Activated T-helper 17 cell treated with anti-CD3 and anti-CD28 coated beads, Interleukin-2, amount 50 U/mL, for 72 hours (primary cell): ENCODE results near the gene TSPAN5. TPM values are rescaled to one million over a fixed set of nuclear protein-coding genes. Genes with fewer than 3 reads are reported as not detected.

Source experiments
- ATAC-seq: fragments of 150-1000 bp; cut with Tn5 transposase; replicated peaks from 2 replicates; pipeline ENCODE4 v1.10.0; 2021; ENCODE audit warnings: mild to moderate bottlenecking, moderate library complexity
- H3K27ac Mint-ChIP-seq: one replicate; pipeline ENCODE4 v1.8.0; 2022; ENCODE audit warnings: mixed read lengths
- H3K27me3 Mint-ChIP-seq: one replicate; pipeline ENCODE4 v1.8.0; 2022; ENCODE audit warnings: mixed read lengths
- H3K36me3 Mint-ChIP-seq: one replicate; pipeline ENCODE4 v1.8.0; 2022; ENCODE audit warnings: low read depth, mild to moderate bottlenecking, mixed read lengths
- H3K4me1 Mint-ChIP-seq: one replicate; pipeline ENCODE4 v1.8.0; 2022; ENCODE audit warnings: mixed read lengths
- H3K4me3 Mint-ChIP-seq: one replicate; pipeline ENCODE4 v1.8.0; 2022; ENCODE audit warnings: mild to moderate bottlenecking, mixed read lengths
- H3K9me3 Mint-ChIP-seq: one replicate; pipeline ENCODE4 v1.8.0; 2022; ENCODE audit warnings: mixed read lengths
- total RNA-seq, 2 donors: library from RNA; stranded (reverse); gene quantifications; one replicate each; pipeline ENCODE4 v1.2.3, GENCODE V29; 2022

Gene TSPAN5
- total RNA-seq, 2 donors from 2014 or later: 17.8 to 19.0 TPM

DNA sequence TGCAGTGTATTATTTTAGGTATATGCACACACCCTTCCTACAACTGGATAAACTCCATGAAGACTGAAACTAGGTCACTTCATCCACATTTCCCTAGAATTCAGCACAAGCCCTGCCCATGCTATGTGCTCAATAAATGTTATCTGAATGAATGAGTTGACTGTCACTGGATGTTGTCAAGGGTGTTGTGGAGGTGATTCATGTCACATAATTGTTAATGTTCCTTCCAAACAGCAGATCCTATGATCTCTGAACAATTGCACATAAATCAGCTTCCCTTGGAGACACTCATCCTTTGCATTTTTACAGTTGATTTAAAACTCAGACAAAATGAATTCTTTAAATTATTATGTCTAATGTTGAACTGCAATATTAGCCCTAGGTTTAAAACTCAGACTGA, 154.7 kb downstream of the TSPAN5 start:
- Mint-ChIP-seq H3K27me3 (no peaks in the 10 kb centered on the region), H3K27ac (no peak overlapping the region), H3K9me3 (peaks cover 5% of the 10 kb centered on the region), H3K36me3 (peaks cover 30% of the 10 kb centered on the region), H3K4me3 (no peak overlapping the region), H3K4me1 (peaks cover 22% of the 10 kb centered on the region)
- no peak for ATAC-seq

DNA sequence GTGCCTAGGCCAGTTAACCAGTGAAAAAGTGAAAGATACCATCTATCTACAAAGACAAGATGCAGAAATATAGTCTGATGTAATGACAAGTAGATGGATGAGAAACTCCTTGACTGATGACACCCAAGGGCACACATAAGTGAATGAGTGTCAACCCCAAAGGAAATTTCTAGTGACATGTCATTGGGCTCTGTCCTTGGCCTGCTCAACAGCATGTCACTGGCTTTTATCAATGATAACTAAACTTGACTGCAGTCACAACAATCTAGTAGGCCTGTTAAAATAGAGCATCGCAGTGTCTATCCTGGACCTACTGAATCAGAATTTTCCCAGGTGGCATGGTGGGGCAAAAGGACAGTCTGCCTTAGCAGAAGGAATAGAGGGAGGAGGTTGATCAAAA, 155.8 kb downstream of the TSPAN5 start:
- H3K27me3 Mint-ChIP-seq: no peaks in the 10 kb centered on the region
- H3K36me3 Mint-ChIP-seq: peaks cover 34% of the 10 kb centered on the region
- H3K27ac Mint-ChIP-seq: no peak overlapping the region
- no peak overlapping the region for H3K4me3 Mint-ChIP-seq
- H3K9me3 Mint-ChIP-seq: peaks cover 5% of the 10 kb centered on the region
- ATAC-seq: no peak
- H3K4me1 Mint-ChIP-seq: peaks cover 25% of the 10 kb centered on the region

DNA sequence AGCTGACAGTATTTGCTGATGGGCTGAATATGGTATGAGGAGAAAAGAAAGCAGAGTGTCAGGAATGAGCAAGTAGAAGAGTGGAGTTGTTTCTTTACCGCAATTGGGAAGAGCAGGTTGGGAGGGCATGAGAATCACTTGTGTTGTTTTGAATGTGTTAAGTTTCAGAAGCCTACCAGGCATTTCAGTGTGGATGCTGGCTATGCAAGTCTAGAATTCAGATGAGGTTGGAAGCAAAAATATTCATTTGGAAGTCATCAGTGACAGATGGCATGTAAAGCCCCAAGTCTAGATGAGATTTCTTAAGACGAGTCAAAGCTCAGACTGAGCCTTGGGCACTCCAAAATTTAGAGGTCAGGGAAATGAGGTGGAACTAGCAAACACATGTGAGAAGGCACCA, 156.4 kb downstream of the TSPAN5 start:
- ATAC-seq: no peak
- Mint-ChIP-seq H3K4me1 (peaks cover 28% of the 10 kb centered on the region), H3K27ac (no peak overlapping the region), H3K9me3 (peaks cover 5% of the 10 kb centered on the region), H3K36me3 (peaks cover 31% of the 10 kb centered on the region), H3K4me3 (no peak overlapping the region), H3K27me3 (no peaks in the 10 kb centered on the region)

DNA sequence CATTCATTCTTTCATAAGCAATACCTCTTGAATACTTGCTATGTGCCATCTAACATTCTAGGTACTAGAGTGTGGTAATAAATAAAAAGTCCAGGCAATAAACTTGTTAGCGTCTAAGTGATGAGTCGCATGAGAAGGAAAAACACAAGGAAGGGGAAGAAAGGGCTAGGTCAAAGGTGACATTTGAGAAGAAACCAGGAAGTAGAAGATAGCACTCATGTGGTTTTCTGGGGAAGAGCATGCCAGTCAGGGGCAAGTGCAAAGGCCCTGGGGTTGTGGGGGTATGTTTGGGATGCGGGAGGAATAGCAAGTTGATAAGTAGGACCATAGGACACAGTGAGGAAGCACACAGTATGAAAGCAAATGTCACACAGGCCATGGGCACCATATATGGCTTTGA, 157.0 kb downstream of the TSPAN5 start:
- Mint-ChIP-seq H3K36me3 (peaks cover 29% of the 10 kb centered on the region), H3K9me3 (peaks cover 5% of the 10 kb centered on the region), H3K27me3 (no peaks in the 10 kb centered on the region), H3K4me3 (no peak overlapping the region), H3K4me1 (peaks cover 28% of the 10 kb centered on the region), H3K27ac (no peak overlapping the region)
- ATAC-seq: no peak

- H3K27ac Mint-ChIP-seq: no peak overlapping the region
These were observed 159.6 kb downstream of the TSPAN5 start for GRCh38 chr4:98498774-98499173.

DNA sequence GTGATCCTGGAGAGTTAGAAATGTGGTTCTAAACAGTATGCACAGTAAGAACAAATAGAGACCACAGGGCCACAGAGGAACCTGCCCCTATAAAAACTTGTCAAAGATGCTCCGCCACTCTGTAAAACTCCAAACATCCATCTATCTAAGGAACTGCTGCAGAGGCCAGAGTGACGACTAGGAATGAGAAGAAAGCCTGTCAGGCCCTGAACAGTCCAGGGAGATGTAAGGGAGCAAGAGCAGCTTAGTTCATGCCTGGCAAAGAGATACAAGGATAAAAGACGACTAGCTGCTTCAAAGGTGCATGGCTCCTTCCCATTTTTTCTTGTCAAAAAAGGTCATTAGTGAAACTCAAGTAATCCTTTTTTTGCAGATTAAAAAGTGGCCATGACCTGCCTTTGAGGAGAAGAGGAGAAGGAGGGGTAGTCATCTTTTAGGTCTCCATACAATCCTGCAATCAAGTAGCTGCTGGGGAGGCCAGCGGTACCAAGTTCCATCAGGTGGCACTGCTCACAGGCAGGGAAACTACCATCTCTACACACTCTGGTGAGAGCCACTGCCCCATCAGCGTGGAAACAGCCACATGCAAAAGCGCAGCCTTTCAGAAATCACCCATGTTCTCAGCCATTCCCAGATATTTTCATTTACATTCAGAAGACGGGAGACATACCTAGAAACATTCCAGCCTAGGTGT, 162.1 kb downstream of the TSPAN5 start:
- Mint-ChIP-seq H3K9me3 (no peaks in the 10 kb centered on the region), H3K27me3 (no peaks in the 10 kb centered on the region), H3K4me1 (peaks cover 13% of the 10 kb centered on the region), H3K27ac (peak overlapping the region; percentile 57), H3K4me3 (no peak overlapping the region), H3K36me3 (peaks cover 12% of the 10 kb centered on the region)
- ATAC-seq: no peak

More at GRCh38 chr4:98498774-98499173, 159.6 kb downstream of the TSPAN5 start:
- H3K9me3 Mint-ChIP-seq: peaks cover 5% of the 10 kb centered on the region
- H3K36me3 Mint-ChIP-seq: peaks cover 19% of the 10 kb centered on the region
- no peaks in the 10 kb centered on the region for H3K27me3 Mint-ChIP-seq
- peaks cover 22% of the 10 kb centered on the region for H3K4me1 Mint-ChIP-seq
- no peak for ATAC-seq
- H3K4me3 Mint-ChIP-seq: no peak overlapping the region

- Mint-ChIP-seq H3K27ac (peak overlapping the region; percentile 9), H3K4me1 (peaks cover 10% of the 10 kb centered on the region), H3K9me3 (no peaks in the 10 kb centered on the region), H3K27me3 (no peaks in the 10 kb centered on the region), H3K36me3 (peaks cover 12% of the 10 kb centered on the region), H3K4me3 (no peak overlapping the region)
- ATAC-seq: peak; percentile 86
These were observed 165.1 kb downstream of the TSPAN5 start for GRCh38 chr4:98493296-98493695.

- H3K27me3 Mint-ChIP-seq: no peaks in the 10 kb centered on the region
- no peak overlapping the region for H3K27ac Mint-ChIP-seq
- peaks cover 5% of the 10 kb centered on the region for H3K36me3 Mint-ChIP-seq
- no peaks in the 10 kb centered on the region for H3K9me3 Mint-ChIP-seq
- H3K4me3 Mint-ChIP-seq: no peak overlapping the region
- peak; percentile 47 for ATAC-seq
- peaks cover 6% of the 10 kb centered on the region for H3K4me1 Mint-ChIP-seq
These were observed 166.4 kb downstream of the TSPAN5 start for GRCh38 chr4:98491899-98492559.

- H3K27me3 Mint-ChIP-seq: no peaks in the 10 kb centered on the region
- H3K9me3 Mint-ChIP-seq: no peaks in the 10 kb centered on the region
- no peak overlapping the region for H3K27ac Mint-ChIP-seq
- peaks cover 7% of the 10 kb centered on the region for H3K36me3 Mint-ChIP-seq
- H3K4me1 Mint-ChIP-seq: peaks cover 21% of the 10 kb centered on the region
- H3K4me3 Mint-ChIP-seq: no peak overlapping the region
- no peak for ATAC-seq
These were observed 168.2 kb downstream of the TSPAN5 start for GRCh38 chr4:98490251-98490650.

GRCh38 chr4:98485816-98486345, 172.5 kb downstream of the TSPAN5 start:
- Mint-ChIP-seq H3K27me3 (no peaks in the 10 kb centered on the region), H3K9me3 (no peaks in the 10 kb centered on the region), H3K27ac (peak overlapping the region; percentile 76), H3K36me3 (peaks cover 39% of the 10 kb centered on the region), H3K4me3 (peak overlapping the region; percentile 56), H3K4me1 (peaks cover 52% of the 10 kb centered on the region)
- ATAC-seq: peak; percentile 27

GRCh38 chr4:98484031-98484430, 174.4 kb downstream of the TSPAN5 start:
- ATAC-seq: no peak
- no peaks in the 10 kb centered on the region for H3K9me3 Mint-ChIP-seq
- peaks cover 43% of the 10 kb centered on the region for H3K36me3 Mint-ChIP-seq
- H3K27ac Mint-ChIP-seq: peak overlapping the region; percentile 99
- no peaks in the 10 kb centered on the region for H3K27me3 Mint-ChIP-seq
- peaks cover 65% of the 10 kb centered on the region for H3K4me1 Mint-ChIP-seq
- peak overlapping the region; percentile 79 for H3K4me3 Mint-ChIP-seq

DNA sequence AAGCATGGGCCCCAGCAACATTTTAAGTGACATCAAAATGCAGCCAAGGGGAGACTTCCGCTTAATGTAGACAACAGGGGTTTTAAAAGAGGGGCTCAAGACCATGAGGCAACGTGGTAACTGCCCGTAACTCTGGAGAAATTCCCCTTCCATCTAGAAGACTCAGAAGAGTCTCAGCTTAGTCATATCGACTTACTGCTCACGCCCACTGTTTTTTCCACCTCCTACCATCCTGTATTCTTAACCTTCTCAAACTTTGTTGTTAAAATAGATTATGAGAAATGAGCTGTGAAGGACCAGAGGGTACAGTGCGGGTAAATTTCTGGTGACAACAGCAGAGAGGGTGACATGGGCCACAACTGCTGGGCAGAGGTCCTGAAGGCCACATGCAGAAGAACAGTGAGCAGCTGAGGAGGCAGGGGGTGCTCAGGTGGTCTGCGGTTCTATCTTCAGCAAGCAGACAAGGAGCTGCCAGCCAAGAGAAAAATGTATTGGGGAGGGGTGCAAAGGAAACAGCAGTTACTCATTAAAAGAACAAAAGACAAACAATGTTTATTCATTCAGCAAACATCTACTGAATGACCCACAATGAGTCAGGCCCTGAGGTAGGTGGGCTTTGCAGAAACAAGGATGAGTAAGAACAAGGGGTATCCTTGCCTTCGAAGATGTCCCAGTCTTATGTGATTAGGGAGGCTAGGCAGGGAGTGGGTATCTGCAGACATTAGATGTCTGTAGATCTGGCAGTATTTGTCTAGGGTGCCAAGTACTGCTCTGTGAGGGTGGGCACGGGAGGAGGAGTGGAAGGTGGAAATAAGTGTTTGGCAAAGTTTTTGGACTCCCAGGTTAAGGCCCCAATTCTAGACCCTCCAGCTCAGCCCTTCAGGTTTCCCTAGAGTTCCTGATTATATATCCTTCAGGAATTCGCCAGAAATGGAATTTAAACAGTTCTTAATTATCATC, 175.3 kb downstream of the TSPAN5 start:
- Mint-ChIP-seq H3K27me3 (no peaks in the 10 kb centered on the region), H3K4me3 (peak overlapping the region; percentile 79), H3K27ac (peak overlapping the region; percentile 99), H3K9me3 (no peaks in the 10 kb centered on the region), H3K36me3 (peaks cover 52% of the 10 kb centered on the region), H3K4me1 (peaks cover 65% of the 10 kb centered on the region)
- ATAC-seq: peak; percentile 91

- Mint-ChIP-seq H3K27ac (peak overlapping the region; percentile 99), H3K4me1 (peaks cover 65% of the 10 kb centered on the region), H3K27me3 (no peaks in the 10 kb centered on the region), H3K36me3 (peaks cover 56% of the 10 kb centered on the region), H3K4me3 (peak overlapping the region; percentile 79), H3K9me3 (no peaks in the 10 kb centered on the region)
- ATAC-seq: no peak
These were observed 175.9 kb downstream of the TSPAN5 start for GRCh38 chr4:98482503-98482846.

DNA sequence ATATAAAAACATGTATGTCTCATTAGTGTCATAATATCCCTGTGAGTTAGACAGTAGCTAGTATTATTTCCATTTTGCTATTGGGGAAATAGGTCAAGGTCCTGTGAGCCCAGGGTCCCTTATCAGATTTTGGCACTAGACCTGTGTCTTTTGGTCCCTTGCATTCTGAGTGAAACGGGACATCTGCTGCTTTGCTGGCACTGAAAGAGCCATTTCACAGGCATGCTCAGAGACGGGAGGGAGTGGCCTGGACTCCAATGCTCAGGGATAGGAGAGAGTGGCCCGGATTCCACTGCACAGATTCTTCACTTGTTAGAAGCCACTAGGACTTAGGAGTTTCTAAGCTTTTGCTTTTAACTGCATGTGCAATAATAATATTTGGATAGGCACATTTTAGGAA, 177.2 kb downstream of the TSPAN5 start:
- H3K9me3 Mint-ChIP-seq: no peaks in the 10 kb centered on the region
- H3K27me3 Mint-ChIP-seq: no peaks in the 10 kb centered on the region
- peaks cover 68% of the 10 kb centered on the region for H3K36me3 Mint-ChIP-seq
- H3K4me3 Mint-ChIP-seq: peak overlapping the region; percentile 79
- peaks cover 56% of the 10 kb centered on the region for H3K4me1 Mint-ChIP-seq
- ATAC-seq: no peak
- peak overlapping the region; percentile 99 for H3K27ac Mint-ChIP-seq
